GM18909 (cell line): ENCODE results near the gene HS1BP3.

Source experiments
- ATAC-seq: cut with Tn5 transposase; IDR thresholded peaks from one replicate; pipeline ENCODE4 v1.9.1; 2021; ENCODE audit warnings: mild to moderate bottlenecking; ENCODE audit not compliant: unreplicated experiment, poor library complexity

The HS1BP3 gene

DNA sequence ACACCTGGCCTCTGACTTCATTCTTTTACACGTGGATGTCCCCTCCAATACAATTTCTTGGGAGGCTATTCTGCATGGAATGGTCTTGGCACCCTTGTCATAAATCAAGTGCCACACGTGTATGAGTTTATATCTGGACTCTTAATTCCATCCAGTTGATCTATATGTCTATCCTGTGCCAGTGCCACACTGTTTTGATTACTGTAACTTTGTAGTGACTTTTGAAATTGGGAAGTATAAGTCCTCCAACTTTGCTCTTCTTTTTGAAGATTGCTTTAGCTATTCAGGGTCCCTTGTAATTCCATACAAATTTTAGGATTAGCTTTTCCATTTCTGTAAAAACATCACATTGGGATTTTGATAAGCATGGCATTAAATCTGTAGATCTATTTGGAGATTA, 43.5 kb downstream of the HS1BP3 start:
- no peak for ATAC-seq

DNA sequence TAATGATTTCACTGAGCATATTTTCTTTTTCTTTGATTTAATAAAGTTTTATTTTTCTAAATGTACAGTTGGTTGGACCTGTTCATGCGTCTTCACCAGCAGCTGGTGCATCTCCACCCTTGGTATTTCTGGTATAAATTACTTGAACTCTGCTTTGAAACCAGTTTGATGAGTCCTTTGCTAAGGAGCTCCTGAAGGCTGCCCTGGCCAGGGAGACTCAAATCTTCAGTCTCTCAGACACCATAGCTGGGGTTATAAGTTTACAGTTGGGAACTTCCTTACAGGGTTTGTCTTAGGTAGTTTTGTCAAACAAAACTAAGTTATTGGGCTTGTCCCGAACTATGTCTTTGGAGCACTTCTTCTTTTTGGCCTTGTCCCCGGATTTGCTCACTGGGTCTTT, 44.7 kb downstream of the HS1BP3 start:
- ATAC-seq: no peak

DNA sequence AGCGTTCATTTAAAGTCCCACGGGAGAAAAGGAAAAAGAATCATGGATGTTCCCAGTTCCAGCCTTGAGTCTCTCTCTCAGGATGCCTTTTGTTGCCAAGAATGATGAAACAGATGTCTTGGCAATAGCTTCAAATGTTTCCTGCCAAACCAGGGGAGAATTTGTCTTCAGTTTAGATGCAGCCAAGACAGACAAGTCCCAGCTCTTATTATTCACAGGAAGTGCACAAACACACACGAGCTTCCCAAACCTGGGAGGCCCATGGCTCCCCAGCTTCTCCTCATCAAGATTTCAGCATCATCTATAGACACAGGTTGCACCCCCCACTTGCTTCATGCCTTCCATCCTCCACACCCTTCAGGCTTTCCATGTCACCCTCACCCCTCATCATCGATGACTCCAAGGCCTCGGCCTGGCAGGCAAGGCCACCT, 45.9 kb downstream of the HS1BP3 start:
- no peak for ATAC-seq

DNA sequence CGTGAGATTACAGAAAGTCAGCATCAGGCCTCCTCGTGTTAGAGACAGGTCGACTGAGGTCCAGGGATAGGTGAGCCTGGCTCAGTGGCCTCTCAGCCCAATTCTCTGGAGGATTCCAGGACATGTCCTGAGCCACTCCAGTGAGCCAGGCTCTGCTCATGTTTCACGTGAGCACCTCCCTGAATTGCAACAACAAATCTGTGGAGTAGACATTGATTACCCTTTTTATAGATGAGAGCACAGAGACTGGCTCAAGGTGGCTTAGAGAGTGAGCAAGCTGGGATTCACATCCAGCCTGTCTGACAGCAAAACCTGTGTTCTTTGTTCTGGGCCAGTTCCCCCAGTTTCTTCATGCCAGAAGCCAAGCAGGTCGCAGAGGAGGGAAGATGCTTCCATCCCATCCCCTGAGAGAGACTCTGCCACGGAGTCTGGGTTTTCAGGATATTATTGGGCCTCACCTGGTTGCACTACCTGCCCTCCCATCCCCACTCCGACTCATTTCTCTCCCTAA, 46.4 kb downstream of the HS1BP3 start:
- no peak for ATAC-seq

DNA sequence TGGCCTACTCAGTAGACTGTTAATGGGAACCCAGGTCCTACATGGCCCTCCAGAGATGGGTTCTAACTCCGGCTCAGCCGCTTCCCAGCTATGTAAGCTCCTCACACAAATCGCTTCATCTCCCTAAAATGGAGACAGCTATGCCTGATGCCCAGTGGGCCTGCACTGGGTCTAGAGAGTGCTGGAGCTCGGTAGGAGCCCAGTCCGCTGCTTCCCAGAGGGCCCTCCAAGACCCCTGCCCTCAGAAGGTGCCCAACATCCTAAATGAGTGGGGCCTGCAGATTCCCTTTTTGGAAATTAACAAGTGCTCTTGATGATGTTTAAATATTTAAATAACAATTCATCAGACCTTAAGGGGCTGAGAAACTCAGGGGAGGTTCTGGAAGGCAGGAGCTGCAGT, 47.1 kb downstream of the HS1BP3 start:
- no peak for ATAC-seq

DNA sequence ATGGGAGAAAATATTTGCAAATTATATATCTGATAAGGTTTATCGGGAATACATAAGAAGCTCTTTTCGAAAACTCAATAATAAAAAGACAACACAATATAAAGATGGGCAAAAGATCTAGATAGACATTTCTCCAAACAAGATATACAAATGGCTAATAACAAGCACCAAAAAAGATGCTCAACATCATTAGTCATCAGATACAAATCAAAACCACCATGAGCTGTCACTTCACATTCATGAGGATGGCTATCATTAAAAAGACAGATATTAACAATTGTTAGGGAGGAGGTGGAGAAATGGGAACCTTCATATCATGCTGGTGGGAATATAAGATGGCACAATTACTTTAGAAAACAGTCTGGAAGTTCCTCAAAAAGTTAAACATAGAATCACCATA, 48.1 kb downstream of the HS1BP3 start:
- no peak for ATAC-seq

DNA sequence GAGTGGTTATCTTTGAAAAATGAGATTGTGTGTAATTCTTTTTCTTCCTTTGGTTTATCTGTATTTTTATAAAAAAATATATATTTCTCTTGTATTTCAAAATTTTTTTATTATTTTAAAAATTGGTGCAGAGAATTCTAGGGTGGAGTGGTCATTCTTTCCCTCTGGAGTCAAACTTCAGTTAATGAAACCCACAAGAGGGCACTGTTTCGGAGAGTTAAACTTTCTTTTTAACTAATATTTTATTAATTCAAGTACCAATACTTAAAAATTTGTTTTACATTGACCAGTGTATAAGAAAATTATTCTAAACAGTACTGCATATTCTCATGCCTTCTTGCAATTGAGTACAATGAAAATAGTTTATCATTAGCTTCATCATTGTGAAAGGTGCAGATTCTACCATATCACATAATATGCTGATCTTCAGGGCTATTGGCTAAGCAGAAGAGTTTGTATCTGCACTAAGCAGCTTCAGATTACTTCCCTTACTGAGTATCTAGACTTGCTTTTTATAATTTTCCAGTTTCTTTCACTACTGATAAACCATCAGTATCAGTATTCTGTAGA, 50.1 kb downstream of the HS1BP3 start:
- no peak for ATAC-seq

DNA sequence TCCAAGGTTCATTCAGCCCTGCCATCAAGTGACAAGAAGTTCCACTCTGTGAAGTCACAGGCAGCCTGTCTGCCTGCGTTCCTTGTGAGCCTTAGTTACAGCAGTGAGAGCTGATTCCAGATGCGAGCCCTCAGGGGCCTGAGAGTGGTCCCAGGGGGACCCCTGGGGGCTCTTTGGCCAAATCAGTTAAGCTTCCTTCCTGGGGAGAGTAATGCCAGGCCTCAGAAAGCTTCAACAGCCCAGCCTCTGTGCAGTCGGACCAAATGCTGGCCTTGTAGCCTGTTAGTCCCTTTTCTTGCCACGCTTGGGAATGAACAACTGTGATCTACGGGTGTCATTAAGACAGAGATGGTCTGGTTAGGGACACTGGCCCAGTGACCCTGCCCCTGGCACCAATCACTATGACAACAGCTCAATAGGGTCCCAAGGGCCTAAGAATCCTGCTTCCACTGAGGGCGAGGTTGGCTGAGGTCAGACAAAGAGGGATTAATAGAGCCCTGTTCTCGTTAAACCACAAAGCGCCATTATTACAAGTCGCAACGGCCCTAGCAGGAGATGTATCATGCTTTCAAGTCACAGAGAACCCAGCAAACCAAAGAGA, 50.9 kb downstream of the HS1BP3 start:
- no peak for ATAC-seq

DNA sequence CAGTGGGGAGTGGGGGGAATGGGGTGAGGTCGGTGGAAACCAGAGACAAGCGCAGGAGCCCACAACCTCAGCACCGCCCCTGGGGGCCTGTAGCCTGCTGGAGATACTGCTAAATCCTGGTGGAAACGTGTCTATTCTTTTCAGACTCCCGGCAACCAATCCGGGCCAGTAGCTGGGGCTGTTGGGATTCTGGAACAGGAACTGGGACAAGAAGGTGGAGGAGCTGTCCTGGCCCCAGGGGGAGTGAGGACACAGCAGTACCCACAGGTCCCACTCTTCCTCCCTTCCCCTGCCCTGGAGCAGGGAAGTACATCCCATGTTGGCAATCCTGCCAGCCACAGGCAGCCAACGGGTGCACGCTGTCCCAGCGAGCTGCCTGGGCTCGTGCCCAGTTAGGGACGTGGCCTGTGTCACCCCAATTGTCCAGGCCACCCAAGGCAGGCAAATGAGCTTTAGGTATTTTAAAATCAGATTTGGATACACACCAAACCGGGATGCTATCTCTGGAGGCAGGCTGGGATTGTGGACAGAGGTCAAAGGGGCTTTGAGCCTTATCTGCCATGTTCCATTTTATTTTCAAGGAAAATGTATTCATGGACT, 51.8 kb downstream of the HS1BP3 start:
- ATAC-seq: no peak

DNA sequence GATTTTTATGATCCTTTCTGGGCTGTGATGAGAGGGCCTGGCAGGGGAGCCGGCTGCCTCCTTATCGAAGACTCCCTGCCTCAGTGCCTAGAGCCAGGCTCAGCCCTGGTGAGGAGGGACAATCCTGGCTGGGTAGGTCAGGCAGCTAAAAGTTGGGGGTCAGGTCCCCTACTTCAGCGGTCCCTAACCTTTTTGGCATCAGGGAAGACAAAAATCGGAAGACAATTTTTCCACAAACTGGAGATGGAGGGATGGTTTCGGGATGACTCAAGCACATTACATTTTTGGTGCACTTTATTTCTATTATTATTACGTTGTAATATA, 53.1 kb downstream of the HS1BP3 start:
- no peak for ATAC-seq

DNA sequence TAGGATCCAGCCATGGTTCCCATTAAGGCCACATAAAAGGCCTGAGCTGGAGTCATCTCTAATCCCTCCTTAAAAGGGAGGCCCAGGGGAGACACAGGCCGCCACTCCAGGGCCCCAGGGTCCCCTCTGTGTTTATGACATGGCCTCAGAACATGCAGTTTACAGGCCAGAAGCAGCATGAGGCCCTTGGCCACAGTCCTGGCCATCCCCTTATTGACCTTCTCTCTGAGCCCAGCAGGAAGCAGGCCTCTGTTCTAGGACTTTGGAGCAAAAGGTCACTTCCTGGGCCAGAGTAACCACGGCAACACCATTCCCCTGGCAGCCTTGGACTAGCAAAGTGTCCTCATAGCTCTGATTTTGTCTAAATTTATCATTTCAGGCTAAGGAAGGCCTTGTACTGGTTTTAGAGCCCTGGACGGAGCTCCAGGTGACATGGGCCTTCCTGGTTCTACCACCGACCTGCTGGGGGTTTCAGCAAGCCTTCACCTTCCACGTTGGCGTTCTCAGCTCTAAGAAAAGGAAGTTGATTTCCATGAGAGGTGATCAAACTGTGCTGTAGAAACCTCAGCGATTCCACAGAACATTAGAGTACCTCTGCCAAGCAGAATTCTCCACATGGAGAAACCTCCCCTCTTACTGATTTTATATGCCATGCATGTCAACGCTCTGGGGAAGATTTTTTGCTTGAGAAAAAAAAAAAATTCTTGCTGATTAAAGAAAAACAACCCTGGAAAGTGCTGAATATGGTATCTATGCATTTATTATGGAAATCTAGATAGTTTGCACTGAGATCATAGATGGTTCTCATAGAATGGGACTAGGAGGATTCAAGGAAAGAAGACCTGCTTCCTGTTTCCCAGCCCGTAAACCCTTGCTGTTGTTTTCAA, 53.7 kb downstream of the HS1BP3 start:
- no peak for ATAC-seq

DNA sequence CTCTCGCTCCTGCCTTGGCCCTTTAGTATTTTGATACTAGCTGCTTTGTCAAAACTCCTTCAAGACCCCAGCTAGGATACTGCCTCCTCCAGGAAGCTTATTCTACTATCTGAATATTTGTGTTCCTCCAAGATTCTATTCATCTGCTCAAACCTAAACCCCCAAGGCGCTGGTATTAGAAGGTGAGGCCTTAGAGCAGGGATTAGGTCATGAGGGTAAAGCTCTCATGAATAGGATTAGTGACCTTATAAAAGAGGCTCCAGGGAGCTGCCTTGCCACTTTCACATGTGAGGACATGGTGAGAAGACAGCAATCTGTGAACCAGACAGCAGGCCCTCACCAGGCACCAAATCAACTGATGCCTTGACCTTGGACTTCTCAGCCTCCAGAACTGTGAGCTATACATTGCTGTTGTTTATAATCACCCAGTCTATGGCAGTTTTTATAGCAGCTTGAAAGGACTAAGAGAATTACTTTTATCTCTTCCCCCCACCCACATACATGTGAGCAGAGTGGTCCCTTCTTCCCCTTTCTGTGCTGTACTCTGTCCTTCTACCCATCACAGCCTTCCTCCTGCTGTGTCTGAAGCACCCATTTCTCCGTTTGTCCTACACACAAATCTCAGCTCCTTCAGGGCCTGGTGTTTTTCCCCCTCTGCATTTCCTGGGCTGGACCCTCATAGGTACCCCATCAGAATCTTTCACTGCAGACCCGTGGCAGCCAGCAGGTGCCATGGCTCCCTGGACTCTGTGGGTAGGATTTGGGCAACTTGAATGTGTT, 54.5 kb downstream of the HS1BP3 start:
- ATAC-seq: peak; percentile 7

DNA sequence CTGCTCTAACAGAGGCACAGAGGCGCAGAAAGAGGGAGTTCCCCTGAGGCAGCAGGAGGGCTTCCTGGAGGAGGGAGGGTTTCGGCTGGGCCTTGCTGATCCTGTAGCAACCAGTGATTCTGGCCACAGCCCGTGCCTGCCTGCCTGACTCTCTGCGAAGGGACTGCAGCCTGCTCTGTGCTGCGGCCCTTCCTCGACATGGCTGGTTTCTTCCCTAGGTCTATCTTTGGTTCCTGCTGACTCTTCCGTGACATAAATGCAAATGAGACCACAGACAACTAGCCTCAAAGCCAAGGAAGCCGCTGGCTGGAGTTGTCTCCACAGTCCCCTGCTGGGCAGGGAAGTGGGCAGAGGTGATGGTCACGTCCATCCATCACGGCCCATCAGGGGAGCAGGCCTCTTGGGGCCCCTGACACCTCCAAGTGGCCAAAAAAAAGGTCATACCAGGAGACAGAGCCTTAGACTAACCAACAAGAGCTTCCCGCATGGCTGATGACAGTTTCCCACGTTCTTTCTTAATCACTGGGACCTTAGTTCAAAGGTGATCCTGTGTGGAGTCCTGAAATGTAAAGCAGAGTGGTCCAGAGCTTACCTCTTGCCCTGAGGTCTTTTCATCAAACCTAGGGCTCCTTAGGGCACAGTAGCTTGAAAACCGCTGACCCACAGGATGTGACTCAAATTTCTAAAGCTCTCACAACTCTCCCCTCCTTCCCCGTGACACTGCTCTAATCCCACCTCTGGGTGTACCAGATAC, 55.3 kb downstream of the HS1BP3 start:
- ATAC-seq: peak; percentile 91

DNA sequence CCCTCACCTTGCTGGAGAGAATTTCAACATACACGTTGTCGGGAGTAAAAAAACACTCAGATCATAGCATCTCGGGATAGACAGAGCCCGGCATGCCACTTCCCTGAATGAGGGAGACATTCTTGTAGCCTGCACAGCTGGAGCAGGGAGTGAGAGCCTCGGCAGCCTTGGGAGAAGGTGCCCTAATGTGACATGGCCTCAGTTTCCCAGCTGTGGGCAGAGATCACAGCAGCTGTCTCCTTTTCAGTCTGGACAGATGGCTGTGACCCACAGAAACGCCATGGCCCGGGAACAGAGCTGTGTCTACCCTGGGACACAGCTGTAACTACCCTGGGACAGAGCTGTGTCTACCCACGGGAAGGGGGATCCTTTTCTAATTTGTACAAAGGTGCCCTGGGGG, 55.9 kb downstream of the HS1BP3 start:
- peak; percentile 5 for ATAC-seq

DNA sequence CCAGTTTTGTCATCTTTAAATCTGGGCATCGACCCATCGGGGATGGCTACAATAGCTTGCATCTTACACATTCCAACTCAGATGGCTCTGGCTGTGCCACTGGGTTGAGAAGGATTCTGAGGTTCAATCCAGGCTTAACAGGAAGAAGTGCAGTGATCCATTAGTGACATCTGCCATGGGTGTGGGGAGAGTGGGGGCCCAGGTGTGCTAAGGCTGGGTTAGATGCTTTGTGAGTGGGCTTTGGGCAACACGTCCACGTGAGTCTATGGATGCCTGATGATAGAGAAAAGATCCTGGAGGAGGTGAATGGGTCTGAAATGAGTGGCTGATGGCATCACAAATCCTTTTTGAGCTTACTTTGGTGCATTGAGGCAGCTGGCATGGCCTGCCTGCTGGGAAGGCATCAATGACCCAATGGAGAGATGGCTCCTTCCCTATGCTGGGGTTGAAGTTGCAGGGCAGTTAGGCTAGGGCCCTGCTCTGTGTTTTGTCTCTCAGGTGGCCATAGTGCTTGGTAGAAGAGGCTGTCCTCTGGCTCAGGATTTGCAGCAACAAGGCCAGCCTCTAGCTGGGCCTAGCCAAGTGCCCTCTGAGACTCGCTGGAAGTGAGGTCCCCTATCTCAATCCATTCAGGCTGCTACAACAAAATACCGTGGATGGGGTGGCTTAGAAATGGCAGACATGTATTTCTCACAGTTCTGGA, 56.7 kb downstream of the HS1BP3 start:
- no peak for ATAC-seq

DNA sequence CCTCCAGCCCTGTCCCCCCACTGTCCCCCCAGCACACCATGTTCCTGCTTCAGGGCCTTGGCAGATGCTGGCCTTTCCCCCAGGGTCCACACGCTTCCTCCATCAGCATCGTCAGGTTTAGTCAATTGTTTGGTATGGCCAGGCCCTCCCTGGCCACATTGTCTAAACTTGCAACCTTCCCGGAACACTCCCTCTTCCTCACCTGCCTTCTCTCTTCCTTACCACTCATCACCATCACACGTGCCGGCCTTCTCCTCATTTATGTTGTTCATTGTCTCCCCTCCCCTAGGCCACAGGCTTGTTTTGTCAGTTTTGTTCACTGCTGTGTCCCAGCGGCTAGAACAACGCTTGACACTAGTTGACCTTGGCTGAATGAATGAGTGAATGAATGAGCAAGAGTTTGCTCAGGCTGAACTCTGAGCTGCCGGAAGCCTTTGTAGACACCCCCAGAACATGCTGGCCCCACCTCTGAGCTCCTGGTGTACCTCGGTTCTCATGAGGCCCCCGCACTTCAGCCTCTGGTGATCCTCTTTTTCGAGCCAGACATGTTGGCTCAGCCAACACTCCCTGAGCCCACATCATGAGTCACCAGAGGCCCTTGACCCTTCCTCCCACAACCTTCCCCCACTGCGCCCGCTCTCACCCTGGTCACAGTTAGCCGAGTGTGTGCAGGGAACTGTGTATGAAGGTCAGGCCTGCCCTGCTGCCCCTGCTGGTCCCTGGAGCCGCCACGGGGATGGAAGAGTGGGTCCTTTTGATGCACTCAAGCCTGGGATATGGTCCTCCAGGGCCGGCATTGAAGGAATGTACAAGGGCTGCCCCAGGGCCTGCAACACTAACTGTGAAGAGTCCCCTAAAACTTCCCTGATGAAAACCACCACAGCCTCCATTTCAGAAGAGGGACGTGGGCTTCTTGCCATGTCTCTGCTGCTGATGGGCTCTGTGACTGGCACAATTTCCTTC, 57.5 kb downstream of the HS1BP3 start:
- ATAC-seq: no peak

DNA sequence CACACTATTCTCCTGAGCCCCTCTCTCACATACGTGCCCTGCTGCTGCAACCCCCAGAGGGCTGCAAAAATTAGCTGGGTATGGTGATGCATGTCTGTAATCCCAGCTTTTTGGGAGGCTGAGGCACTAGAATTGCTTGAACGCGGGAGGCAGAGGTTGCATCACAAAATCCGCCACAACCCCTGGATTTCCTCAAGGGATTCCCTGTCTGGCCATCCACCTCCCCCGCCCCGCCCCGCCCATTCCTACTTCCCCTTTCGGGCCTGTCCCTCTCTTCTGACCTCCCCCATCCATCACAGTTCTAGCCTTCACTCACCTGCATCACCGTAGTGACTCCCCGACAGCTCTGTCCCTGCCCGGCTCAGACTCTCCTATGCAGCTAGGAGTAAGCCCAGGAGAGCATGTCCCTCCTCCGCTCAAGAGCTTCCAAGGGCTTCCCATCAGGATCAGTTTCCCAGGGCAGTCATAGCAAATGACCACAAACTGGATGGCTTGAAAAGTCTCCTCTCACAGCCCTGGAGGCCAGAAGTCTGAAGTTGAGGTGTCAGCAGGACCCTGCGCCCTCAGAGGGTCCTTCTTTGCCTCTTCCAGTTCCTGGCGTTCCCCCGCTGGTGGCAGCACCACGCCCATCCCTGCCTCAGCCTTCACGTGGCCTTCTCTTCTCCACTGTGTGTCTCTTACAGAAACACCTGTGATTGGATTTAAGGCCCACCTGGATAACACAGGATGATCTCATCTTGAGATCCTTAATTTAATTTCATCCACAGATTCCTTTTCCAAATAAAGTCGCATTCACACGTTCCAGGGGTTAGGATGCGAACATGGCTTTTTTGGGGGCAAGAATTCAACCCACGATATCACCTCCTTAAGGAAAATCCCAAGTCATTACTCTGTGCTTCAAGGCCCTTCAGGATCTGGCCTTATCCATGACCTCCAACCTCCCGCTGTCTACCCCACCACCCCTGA, 58.5 kb downstream of the HS1BP3 start:
- no peak for ATAC-seq
